Vagina (tissue), 2 donors: Measurements from ENCODE around the gene TTLL9. TPM values are rescaled to one million over a fixed set of nuclear protein-coding genes. Genes with fewer than 3 reads are reported as not detected.
"Not testable (repeated sequence)": the region's sequence is repeated elsewhere in the genome, so short reads cannot be mapped to it uniquely, and the experiment has no call there.

Experiments used
- DNase-seq, 2 donors: peaks; one replicate each; pipeline ENCODE4 v3.0.0-alpha.2; 2017; ENCODE audit errors: extremely low spot score in 2 of 2
- H3K27ac ChIP-seq: fragments of 200-600 bp; sonication (generic); one replicate; pipeline ENCODE4 v1.5.1; 2019
- H3K27me3 ChIP-seq: fragments of 200-600 bp; sonication (generic); one replicate; pipeline ENCODE4 v1.5.1; 2019
- H3K36me3 ChIP-seq, 2 donors: fragments of 200-600 bp; sonication (generic); one replicate each; pipeline ENCODE4 v1.5.1; 2017 to 2019
- H3K4me1 ChIP-seq: fragments of 200-600 bp; sonication (generic); one replicate; pipeline ENCODE4 v1.5.1; 2019
- H3K4me3 ChIP-seq, 2 donors: fragments of 200-600 bp; sonication (generic); 1 replicate in 1 of 2; 2 replicates in 1 of 2; pipeline ENCODE4 v1.5.1; 2016 to 2019
- H3K9me3 ChIP-seq: fragments of 200-600 bp; sonication (generic); one replicate; pipeline ENCODE4 v1.5.1; 2019
- POLR2A ChIP-seq, 2 donors: fragments of 450-650 bp; IDR thresholded peaks; one replicate each; pipeline ENCODE4 v1.6.1; 2017; ENCODE audit warnings: antibody characterized with exemption in 2 of 2, mild to moderate bottlenecking in 2 of 2, moderate library complexity in 2 of 2
- POLR2AphosphoS5 ChIP-seq, 2 donors: sonication (generic); formaldehyde crosslinking; IDR thresholded peaks; one replicate each; pipeline ENCODE4 v1.9.0; 2017; ENCODE audit warnings: antibody characterized with exemption in 2 of 2, mild to moderate bottlenecking in 2 of 2, low read depth in 1 of 2; ENCODE audit not compliant: insufficient read depth in 1 of 2
- intact Hi-C: fragments of 100-400 bp; cut with DNase I; formaldehyde crosslinking; loops from one replicate; pipeline ENCODE4 v1.15.1; 2023
- total RNA-seq: library from RNA; depleted of rRNA; stranded (reverse); fragments of >200 nt; gene quantifications from one replicate; pipeline ENCODE4 v1.2.3, GENCODE V29; 2016
- TF ChIP-seq, protein P1 (sequence below), 3 experiments: fragments of 450-650 bp in 2 of 3; fragments of 200-600 bp in 1 of 3; sonication (generic) in 1 of 3; IDR thresholded peaks; one replicate each; pipeline ENCODE4 v1.5.1; 2017 to 2019; ENCODE audit warnings: antibody characterized with exemption in 3 of 3, mild to moderate bottlenecking in 2 of 3, moderate library complexity in 2 of 3

Gene TTLL9
- total RNA-seq, 1 donor from 2014 or later: not detected

DNA sequence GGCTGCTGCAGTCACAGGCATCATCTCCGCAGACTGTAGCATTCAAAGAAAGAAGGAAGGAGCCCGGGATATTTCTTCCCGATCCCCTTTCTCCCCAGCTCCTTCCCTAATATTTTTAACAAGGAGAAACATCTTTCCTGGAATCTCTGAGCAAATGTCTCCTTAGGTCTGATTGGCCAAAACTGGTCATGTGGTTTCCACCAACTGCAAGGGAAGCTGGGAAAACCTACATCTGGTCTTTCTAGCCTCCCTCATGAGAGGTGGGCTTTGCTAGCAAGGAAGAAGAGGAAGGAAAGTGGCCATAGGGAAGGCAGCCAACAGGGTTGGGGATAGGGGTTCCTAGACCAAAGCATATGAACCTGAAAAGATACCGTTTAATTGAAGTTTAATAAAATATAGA lies 46.3 kb downstream of the TTLL9 start:
- no peak for DNase-seq
- Histone ChIP-seq H3K4me1 (no peaks in the 10 kb centered on the region), H3K27me3 (no peaks in the 10 kb centered on the region), H3K4me3 (no peak overlapping the region), H3K9me3 (no peaks in the 10 kb centered on the region), H3K36me3 (no peaks in the 10 kb centered on the region), H3K27ac (no peak overlapping the region)
- no peak for TF ChIP-seq POLR2A (IDR thresholded peaks at IDR 0.05)
- intact Hi-C loops: no loop called here

DNA sequence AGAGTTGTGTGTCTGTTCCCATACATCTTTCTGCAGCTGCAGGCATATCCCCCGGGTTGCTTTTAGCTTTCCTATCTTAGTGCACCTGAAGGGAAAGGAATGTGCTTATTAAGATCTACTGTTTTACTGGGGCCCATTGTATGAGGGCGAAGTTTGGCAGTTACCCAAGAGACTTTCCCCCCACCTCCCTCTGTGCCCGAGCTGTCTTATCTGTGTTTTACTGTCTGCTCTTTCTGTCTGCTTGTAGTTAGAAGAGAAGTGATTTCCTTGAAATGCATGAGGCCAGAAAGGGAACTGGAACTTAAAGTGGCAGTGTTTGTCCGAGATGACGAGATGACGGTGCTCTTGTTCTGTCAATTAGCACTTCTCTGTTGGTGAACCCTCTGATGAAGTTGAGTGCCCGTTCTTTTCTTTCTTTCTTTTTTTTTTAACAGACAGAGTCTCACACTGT lies 47.6 kb downstream of the TTLL9 start:
- H3K27ac ChIP-seq, H3K4me3 ChIP-seq, H3K36me3 ChIP-seq, DNase-seq, intact Hi-C loops, H3K9me3 ChIP-seq, H3K4me1 ChIP-seq, H3K27me3 ChIP-seq: not testable (repeated sequence)

DNA sequence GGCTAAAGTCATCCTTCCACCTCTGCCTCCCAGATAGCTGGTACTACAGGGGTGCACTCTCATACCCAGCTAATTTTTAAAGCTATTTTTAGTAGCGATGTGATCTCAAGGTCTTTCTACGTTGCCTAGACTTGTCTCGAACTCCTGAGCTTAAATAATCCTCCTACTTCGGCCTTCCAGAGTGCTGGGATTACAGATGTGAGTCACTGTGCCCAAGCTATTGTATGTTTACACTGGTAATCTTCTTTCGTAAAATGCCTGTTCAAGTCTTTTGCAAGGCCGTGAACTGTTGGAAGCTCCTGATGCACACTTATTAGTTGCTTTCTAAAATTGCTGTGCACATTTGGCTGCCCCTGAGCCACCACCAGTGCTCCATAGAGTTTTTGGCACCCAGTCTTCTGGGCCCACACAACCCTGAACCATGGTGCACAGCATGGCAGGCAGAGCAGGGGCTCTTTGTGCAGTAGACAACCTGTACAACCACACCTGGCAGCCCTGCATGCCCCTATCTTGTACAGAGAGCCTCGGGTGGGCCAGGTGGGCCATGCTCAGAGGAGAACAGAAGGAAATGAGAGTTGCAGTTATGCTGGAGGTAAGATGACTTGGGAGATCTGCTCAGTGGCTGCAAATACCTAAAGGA lies 48.2 kb downstream of the TTLL9 start:
- Histone ChIP-seq H3K27me3 (no peaks in the 10 kb centered on the region), H3K4me1 (no peaks in the 10 kb centered on the region), H3K4me3 (no peak overlapping the region), H3K36me3 (no peaks in the 10 kb centered on the region), H3K27ac (no peak overlapping the region), H3K9me3 (no peaks in the 10 kb centered on the region)
- TF ChIP-seq POLR2A (IDR thresholded peaks at IDR 0.05): no peak
- TF ChIP-seq, protein P1, sequence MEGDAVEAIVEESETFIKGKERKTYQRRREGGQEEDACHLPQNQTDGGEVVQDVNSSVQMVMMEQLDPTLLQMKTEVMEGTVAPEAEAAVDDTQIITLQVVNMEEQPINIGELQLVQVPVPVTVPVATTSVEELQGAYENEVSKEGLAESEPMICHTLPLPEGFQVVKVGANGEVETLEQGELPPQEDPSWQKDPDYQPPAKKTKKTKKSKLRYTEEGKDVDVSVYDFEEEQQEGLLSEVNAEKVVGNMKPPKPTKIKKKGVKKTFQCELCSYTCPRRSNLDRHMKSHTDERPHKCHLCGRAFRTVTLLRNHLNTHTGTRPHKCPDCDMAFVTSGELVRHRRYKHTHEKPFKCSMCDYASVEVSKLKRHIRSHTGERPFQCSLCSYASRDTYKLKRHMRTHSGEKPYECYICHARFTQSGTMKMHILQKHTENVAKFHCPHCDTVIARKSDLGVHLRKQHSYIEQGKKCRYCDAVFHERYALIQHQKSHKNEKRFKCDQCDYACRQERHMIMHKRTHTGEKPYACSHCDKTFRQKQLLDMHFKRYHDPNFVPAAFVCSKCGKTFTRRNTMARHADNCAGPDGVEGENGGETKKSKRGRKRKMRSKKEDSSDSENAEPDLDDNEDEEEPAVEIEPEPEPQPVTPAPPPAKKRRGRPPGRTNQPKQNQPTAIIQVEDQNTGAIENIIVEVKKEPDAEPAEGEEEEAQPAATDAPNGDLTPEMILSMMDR (IDR thresholded peaks at IDR 0.05): no peak
- TF ChIP-seq POLR2AphosphoS5 (IDR thresholded peaks at IDR 0.05; ENCODE audit: insufficient read depth in 1 of 2, low read depth in 1 of 2): no peak
- intact Hi-C loops: no loop called here
- DNase-seq: no peak

- H3K9me3 ChIP-seq: no peaks in the 10 kb centered on the region
- intact Hi-C loops: no loop called here
Observed at GRCh38 chr20:31919410-31920155, 49.1 kb downstream of the TTLL9 start.

GRCh38 chr20:31920275-31920855 lies 49.9 kb downstream of the TTLL9 start:
- DNase-seq: no peak
- Histone ChIP-seq H3K4me3 (no peak overlapping the region), H3K4me1 (no peaks in the 10 kb centered on the region), H3K36me3 (no peaks in the 10 kb centered on the region), H3K27ac (no peak overlapping the region), H3K27me3 (no peaks in the 10 kb centered on the region), H3K9me3 (no peaks in the 10 kb centered on the region)
- TF ChIP-seq, protein P1 (IDR thresholded peaks at IDR 0.05): no peak
- TF ChIP-seq POLR2AphosphoS5 (IDR thresholded peaks at IDR 0.05; ENCODE audit: insufficient read depth in 1 of 2, low read depth in 1 of 2) (no peak), POLR2A (IDR thresholded peaks at IDR 0.05) (no peak)
- intact Hi-C loops: no loop called here

More at GRCh38 chr20:31919410-31920155, 49.1 kb downstream of the TTLL9 start:
- no peak for DNase-seq
- H3K27ac ChIP-seq: no peak overlapping the region
- no peak overlapping the region for H3K4me3 ChIP-seq
- no peaks in the 10 kb centered on the region for H3K27me3 ChIP-seq
- no peaks in the 10 kb centered on the region for H3K4me1 ChIP-seq
- H3K36me3 ChIP-seq: no peaks in the 10 kb centered on the region
- TF ChIP-seq POLR2AphosphoS5 (IDR thresholded peaks at IDR 0.05; ENCODE audit: insufficient read depth in 1 of 2, low read depth in 1 of 2) (no peak), POLR2A (IDR thresholded peaks at IDR 0.05) (no peak)
- TF ChIP-seq, protein P1 (IDR thresholded peaks at IDR 0.05): no peak

- H3K36me3 ChIP-seq, H3K9me3 ChIP-seq, H3K27me3 ChIP-seq, intact Hi-C loops, H3K27ac ChIP-seq, H3K4me3 ChIP-seq, H3K4me1 ChIP-seq, DNase-seq: not testable (repeated sequence)
Observed at GRCh38 chr20:31921480-31921879, 51.0 kb downstream of the TTLL9 start.
